IPS-20b (cell line): ENCODE results near the gene DEFB127.
"Not testable (repeated sequence)": the region's sequence is repeated elsewhere in the genome, so short reads cannot be mapped to it uniquely, and the experiment has no call there.

Experiments used
- H3K27ac ChIP-seq: one replicate; pipeline ENCODE4 v1.5.1; 2013; ENCODE audit warnings: low read length
- H3K27me3 ChIP-seq: 2 replicates; pipeline ENCODE4 v1.6.1; 2013; ENCODE audit warnings: mild to moderate bottlenecking, low read length, inconsistent platforms; ENCODE audit not compliant: insufficient read depth
- H3K36me3 ChIP-seq: 2 replicates; pipeline ENCODE4 v1.6.1; 2013; ENCODE audit warnings: low read depth, mild to moderate bottlenecking, inconsistent platforms, low read length, moderate library complexity; ENCODE audit not compliant: insufficient read depth
- H3K4me1 ChIP-seq: 2 replicates; pipeline ENCODE4 v1.6.1; 2013; ENCODE audit warnings: mild to moderate bottlenecking, control low read depth, inconsistent platforms, low read length, moderate library complexity; ENCODE audit not compliant: insufficient read depth
- H3K4me3 ChIP-seq: 2 replicates; pipeline ENCODE4 v1.5.1; 2013; ENCODE audit warnings: mild to moderate bottlenecking, low read length, inconsistent platforms
- H3K9ac ChIP-seq: 2 replicates; pipeline ENCODE4 v1.6.1; 2013; ENCODE audit warnings: low read depth, mild to moderate bottlenecking, inconsistent platforms, low read length, moderate library complexity
- H3K9me3 ChIP-seq: 2 replicates; pipeline ENCODE4 v1.6.1; 2013; ENCODE audit warnings: mild to moderate bottlenecking, low read depth, low read length, inconsistent platforms; ENCODE audit not compliant: insufficient read depth

Gene DEFB127, protein sequence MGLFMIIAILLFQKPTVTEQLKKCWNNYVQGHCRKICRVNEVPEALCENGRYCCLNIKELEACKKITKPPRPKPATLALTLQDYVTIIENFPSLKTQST

DNA sequence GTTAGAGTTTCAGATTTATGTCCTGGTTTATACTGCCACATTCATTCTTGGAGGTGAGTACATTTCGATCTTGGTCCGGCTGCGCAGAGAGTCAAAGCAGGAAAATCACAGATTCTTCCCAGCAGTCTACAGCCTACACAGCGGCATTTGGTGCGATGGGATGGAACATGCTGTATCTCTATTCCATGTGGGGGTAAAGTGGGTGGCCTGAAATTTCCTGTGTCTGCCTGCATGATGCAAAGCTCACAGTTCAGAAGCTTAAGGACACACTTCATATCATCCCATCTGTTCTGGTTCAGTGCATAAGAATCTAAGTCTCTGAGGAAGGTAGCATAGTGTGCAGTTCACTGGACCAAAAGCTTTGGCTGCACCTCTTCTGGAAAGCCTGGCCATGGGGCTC, at the start of gene DEFB127:
TSS of gene DEFB127 (plus strand) at position 301 of the 400 bp plus-strand sequence. CDS start at position 392, 91 bp downstream.
- Histone ChIP-seq H3K4me3 (no peak within 1 kb of the TSS), H3K4me1 (no peaks in the 10 kb centered on the region), H3K9me3 (no peaks in the 10 kb centered on the region), H3K27me3 (no peaks in the 10 kb centered on the region; the same call in 1 of the 2 replicates), H3K9ac (no peak within 1 kb of the TSS), H3K27ac (no peak within 1 kb of the TSS), H3K36me3 (no peaks in the 10 kb centered on the region)

DNA sequence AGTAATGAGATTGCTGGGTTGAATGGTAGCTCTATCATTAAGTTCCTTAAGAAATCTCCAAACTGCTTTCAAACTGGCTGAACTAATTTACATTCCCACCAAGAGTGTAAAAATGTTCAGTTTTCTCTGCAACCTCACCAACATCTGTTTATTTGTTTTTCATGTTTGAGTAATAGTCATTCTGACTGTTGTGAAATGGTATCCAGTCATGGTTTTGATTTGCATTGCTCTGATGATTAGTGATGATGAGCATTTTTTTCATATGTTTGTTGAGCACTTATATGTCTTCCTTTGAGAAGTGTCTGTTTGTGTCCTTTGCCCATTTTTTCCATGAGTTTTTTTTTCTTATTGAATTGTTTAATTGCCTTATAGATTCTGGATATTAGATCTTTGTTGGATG, 44.9 kb upstream of the DEFB127 start:
- H3K4me1 ChIP-seq, result no peaks in the 10 kb centered on the region
- no peaks in the 10 kb centered on the region for H3K36me3 ChIP-seq
- H3K9me3 ChIP-seq, result peaks cover 6% of the 10 kb centered on the region; the same call in 1 of the 2 replicates
- H3K27ac ChIP-seq, result no peak overlapping the region
- H3K9ac ChIP-seq, result no peak overlapping the region
- H3K27me3 ChIP-seq, result no peaks in the 10 kb centered on the region
- no peak overlapping the region for H3K4me3 ChIP-seq

DNA sequence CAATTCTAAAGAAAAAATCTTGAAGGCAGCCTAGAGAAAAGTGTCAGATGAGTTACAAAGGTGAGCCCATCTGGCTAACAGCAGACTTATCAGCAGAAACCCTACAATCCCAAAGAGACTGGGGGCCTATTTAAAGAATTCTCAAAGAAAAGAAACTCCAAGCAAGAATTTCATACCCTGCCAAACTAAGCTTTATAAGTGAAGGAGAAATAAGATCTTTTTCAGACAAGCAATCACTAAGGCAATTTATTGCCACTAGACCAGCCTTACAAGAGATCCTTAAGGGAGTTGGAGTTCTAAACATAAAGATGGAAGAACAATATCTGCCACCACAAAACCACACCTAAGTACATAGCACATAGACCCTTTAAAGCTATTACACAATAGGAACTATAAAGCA, 39.7 kb upstream of the DEFB127 start:
- H3K4me3 ChIP-seq, result no peak overlapping the region
- H3K9me3 ChIP-seq, result peaks cover 12% of the 10 kb centered on the region; the same call in 1 of the 2 replicates

GRCh38 chr20:129786-130323, 27.4 kb upstream of the DEFB127 start:
- H3K9ac ChIP-seq, H3K36me3 ChIP-seq, H3K27me3 ChIP-seq, H3K9me3 ChIP-seq, H3K4me1 ChIP-seq, H3K27ac ChIP-seq, H3K4me3 ChIP-seq: not testable (repeated sequence)

More for the DNA sequence above, 39.7 kb upstream of the DEFB127 start:
- Histone ChIP-seq H3K36me3 (no peaks in the 10 kb centered on the region), H3K27ac (no peak overlapping the region), H3K27me3 (no peaks in the 10 kb centered on the region), H3K4me1 (no peaks in the 10 kb centered on the region), H3K9ac (no peak overlapping the region)

DNA sequence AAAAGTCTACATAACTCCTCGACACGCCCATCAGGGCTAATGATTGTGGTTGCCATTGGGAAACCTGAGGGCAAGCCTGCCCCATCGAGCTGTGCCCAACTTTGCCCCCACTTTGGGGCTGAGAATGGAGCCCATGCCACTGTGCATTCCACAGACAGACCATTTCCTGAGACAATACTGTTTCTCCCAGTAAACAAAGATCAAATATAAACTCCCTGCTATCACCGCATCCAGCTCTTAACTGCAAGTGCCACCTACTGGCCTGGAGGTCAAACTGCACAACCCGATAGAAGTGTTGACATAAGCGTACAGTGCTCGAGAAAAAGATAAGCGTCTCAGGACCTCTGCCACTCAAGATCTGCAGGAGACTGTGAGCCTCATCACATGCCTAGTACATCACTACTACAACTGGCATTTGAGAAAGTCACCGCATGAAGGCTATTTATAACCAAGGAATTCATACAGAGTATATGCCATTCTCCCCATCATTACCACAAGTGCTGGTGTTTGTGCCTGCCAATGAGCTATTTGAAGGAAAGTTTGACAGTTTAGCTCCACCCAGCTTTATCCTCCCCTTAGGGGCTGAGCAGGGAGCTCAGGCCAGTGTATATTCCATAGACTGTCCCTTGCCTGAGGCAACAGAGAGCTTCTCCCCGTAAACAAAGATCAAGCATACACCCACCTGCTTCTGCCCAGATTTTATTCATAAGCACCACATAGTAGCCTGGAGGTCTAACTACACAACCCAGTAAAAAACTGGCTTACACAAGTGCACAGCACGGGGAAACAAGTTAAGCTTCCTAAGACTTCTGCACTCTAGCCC, 19.4 kb upstream of the DEFB127 start:
- Histone ChIP-seq H3K27ac (no peak overlapping the region), H3K4me3 (no peak overlapping the region), H3K9ac (no peak overlapping the region), H3K27me3 (0 out of 2 replicates have a peak, but pooled peaks cover 6% of the 10 kb centered on the region), H3K4me1 (no peaks in the 10 kb centered on the region), H3K9me3 (peaks cover 6% of the 10 kb centered on the region; the same call in 1 of the 2 replicates), H3K36me3 (no peaks in the 10 kb centered on the region)

- Histone ChIP-seq H3K9me3 (peaks cover 6% of the 10 kb centered on the region; the same call in 1 of the 2 replicates), H3K27ac (no peak within 1 kb of the TSS), H3K4me1 (peaks cover 10% of the 10 kb centered on the region; the same call in 1 of the 2 replicates), H3K4me3 (no peak within 1 kb of the TSS), H3K27me3 (0 out of 2 replicates have a peak, but pooled peaks cover 6% of the 10 kb centered on the region), H3K36me3 (no peaks in the 10 kb centered on the region), H3K9ac (no peak within 1 kb of the TSS)
Measured at GRCh38 chr20:142290-142689, 15.0 kb upstream of the DEFB127 start, which contains the start of gene DEFB126. DEFB126 (plus strand) TSS chr20:142590; CDS start chr20:142629, 39 bp downstream.

- H3K4me3 ChIP-seq, result no peak overlapping the region
Measured at GRCh38 chr20:145877-146276, 11.4 kb upstream of the DEFB127 start.

DNA sequence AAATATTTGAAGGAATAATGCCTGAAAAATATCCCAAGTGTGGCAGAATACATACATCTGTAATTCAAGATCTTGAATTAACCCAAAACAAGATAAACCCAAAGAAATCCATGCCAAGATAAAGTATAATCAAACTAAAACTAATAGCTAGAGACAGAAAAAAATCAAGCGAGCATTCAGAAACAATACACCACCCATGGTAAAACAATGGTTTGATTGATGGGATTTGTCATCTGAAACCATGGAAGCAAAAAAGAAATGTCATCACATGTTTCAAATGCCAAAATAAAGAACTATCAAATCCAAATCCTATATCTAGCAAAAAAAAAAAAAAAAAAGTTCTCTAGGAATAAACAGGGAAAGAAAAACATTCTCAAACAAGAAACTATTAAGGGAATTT, 5.1 kb upstream of the DEFB127 start:
- Histone ChIP-seq H3K9me3 (no peaks in the 10 kb centered on the region), H3K27ac (no peak overlapping the region), H3K27me3 (no peaks in the 10 kb centered on the region; the same call in 1 of the 2 replicates), H3K4me1 (no peaks in the 10 kb centered on the region), H3K4me3 (no peak overlapping the region), H3K9ac (no peak overlapping the region), H3K36me3 (no peaks in the 10 kb centered on the region)

More at GRCh38 chr20:145877-146276, 11.4 kb upstream of the DEFB127 start:
- Histone ChIP-seq H3K4me1 (peaks cover 10% of the 10 kb centered on the region; the same call in 1 of the 2 replicates), H3K9me3 (no peaks in the 10 kb centered on the region), H3K27me3 (peaks cover 6% of the 10 kb centered on the region; the same call in 1 of the 2 replicates), H3K36me3 (no peaks in the 10 kb centered on the region), H3K27ac (no peak overlapping the region), H3K9ac (no peak overlapping the region)

- Histone ChIP-seq H3K4me1 (no peaks in the 10 kb centered on the region), H3K9ac (no peak overlapping the region), H3K9me3 (no peaks in the 10 kb centered on the region), H3K4me3 (no peak overlapping the region), H3K27ac (no peak overlapping the region), H3K27me3 (no peaks in the 10 kb centered on the region), H3K36me3 (no peaks in the 10 kb centered on the region)
Measured at GRCh38 chr20:164618-165017, 7.4 kb downstream of the DEFB127 start.

DNA sequence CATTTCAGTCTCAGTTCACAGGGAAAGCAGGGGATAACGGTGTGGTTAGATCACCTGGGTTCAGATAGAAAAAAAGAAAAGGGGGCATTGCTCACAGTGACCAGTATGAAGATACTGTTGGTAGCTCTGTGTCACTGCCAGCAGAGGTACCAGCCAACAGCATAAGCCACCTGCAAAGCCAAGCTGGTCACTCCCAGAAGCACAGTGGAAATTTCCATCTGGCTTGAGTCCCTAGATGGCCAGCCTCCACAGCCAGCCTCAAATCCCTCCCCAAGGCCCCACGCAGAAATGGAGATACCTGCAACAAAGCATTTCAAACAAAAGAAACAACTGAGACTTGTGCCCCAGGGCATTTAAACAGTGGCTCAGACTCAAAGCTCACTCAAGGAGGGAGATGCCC, 11.6 kb downstream of the DEFB127 start:
- Histone ChIP-seq H3K27me3 (no peaks in the 10 kb centered on the region), H3K4me3 (no peak overlapping the region), H3K4me1 (no peaks in the 10 kb centered on the region), H3K27ac (no peak overlapping the region), H3K36me3 (no peaks in the 10 kb centered on the region), H3K9me3 (no peaks in the 10 kb centered on the region), H3K9ac (no peak overlapping the region)

DNA sequence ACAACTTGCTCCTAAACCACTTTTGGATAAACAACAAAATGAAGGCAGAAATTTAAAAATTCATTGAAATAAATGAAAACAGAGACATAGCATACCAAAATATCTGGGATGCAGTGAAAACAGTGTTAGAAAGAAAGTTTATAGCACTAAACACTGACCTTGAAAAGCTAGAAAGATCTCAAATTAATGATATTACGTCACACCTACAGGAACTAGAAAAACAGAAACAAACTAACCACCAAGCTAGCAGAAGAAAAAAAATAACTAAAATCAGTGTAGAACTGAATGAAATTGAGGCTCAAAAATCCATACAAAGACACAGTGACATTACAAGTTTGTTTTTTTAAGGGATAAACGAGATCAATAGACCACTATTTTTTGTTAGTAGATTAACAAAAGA, 27.0 kb downstream of the DEFB127 start:
- H3K4me1 ChIP-seq, result no peaks in the 10 kb centered on the region
- H3K27ac ChIP-seq, result no peak overlapping the region
- no peaks in the 10 kb centered on the region for H3K27me3 ChIP-seq
- H3K9me3 ChIP-seq, result 0 out of 2 replicates have a peak, but pooled peaks cover 2% of the 10 kb centered on the region
- no peaks in the 10 kb centered on the region for H3K36me3 ChIP-seq
- no peak overlapping the region for H3K4me3 ChIP-seq
- no peak overlapping the region for H3K9ac ChIP-seq
